ENCODE results near the gene IL25.

DNA sequence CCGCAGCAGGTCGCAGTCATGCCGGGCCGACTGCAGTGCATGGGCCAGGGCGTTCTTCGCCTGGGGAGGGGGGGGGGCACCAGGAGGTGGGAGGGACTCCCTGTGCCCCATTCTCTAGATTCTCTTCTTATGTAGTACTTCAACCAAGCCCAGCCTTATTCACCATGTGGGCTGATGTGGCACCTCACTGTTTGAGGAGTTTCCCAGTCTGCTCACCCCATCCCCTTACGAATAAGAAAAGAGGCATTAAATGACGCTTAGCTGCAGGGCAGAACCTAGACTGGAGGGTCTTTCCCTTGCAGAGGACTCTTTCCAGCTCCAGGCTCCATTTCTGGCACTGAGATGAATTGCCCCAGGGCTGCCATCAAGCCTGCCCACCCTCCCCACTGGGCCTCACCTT is 16.4 kb downstream of the IL25 start:
- TF ChIP-seq, protein P1, sequence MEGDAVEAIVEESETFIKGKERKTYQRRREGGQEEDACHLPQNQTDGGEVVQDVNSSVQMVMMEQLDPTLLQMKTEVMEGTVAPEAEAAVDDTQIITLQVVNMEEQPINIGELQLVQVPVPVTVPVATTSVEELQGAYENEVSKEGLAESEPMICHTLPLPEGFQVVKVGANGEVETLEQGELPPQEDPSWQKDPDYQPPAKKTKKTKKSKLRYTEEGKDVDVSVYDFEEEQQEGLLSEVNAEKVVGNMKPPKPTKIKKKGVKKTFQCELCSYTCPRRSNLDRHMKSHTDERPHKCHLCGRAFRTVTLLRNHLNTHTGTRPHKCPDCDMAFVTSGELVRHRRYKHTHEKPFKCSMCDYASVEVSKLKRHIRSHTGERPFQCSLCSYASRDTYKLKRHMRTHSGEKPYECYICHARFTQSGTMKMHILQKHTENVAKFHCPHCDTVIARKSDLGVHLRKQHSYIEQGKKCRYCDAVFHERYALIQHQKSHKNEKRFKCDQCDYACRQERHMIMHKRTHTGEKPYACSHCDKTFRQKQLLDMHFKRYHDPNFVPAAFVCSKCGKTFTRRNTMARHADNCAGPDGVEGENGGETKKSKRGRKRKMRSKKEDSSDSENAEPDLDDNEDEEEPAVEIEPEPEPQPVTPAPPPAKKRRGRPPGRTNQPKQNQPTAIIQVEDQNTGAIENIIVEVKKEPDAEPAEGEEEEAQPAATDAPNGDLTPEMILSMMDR (conservative IDR thresholded peaks at IDR 0.05; ENCODE audit: low read length): no peak
- no peak for TF ChIP-seq EZH2phosphoT487 (IDR thresholded peaks at IDR 0.05; ENCODE audit: borderline replicate concordance)

Measured in Loucy (cell line).